Esophagus squamous epithelium (tissue), 4 donors: Measurements from ENCODE around the gene RAPGEF1.

ENCODE experiments used
- POLR2A ChIP-seq, 4 donors: fragments of 450-650 bp; IDR thresholded peaks; one replicate each; pipeline ENCODE4 v1.6.1; 2017; ENCODE audit warnings: antibody characterized with exemption in 4 of 4, mild to moderate bottlenecking in 4 of 4, moderate library complexity in 3 of 4
- TF ChIP-seq, protein P1 (sequence below), 6 experiments: fragments of 450-650 bp in 4 of 6; fragments of 200-600 bp in 2 of 6; sonication (generic) in 2 of 6; IDR thresholded peaks; one replicate each; pipeline ENCODE4 v1.5.1; 2016 to 2019; ENCODE audit warnings: antibody characterized with exemption in 6 of 6, mild to moderate bottlenecking in 4 of 6, moderate library complexity in 4 of 6

DNA sequence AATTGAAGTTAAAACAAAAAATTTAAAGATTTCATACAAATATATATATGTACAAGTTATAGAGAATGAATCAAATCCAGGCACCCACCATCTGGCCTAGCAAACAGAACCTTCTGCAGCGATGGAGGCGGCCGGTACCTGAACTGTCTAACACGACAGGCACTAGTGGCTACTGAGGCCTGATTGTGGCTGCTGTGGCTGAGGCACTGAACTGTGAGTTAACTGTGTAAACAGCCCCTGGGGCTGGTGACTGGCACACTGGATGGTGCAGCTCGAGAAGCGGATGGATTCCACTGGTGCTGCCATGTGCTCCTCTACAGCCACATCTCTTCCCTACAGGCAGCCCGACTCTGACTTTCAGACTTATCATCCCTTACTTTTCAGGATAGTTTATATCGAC lies 82.4 kb downstream of the RAPGEF1 start:
- TF ChIP-seq, protein P1, sequence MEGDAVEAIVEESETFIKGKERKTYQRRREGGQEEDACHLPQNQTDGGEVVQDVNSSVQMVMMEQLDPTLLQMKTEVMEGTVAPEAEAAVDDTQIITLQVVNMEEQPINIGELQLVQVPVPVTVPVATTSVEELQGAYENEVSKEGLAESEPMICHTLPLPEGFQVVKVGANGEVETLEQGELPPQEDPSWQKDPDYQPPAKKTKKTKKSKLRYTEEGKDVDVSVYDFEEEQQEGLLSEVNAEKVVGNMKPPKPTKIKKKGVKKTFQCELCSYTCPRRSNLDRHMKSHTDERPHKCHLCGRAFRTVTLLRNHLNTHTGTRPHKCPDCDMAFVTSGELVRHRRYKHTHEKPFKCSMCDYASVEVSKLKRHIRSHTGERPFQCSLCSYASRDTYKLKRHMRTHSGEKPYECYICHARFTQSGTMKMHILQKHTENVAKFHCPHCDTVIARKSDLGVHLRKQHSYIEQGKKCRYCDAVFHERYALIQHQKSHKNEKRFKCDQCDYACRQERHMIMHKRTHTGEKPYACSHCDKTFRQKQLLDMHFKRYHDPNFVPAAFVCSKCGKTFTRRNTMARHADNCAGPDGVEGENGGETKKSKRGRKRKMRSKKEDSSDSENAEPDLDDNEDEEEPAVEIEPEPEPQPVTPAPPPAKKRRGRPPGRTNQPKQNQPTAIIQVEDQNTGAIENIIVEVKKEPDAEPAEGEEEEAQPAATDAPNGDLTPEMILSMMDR (IDR thresholded peaks at IDR 0.05): no peak
- TF ChIP-seq POLR2A (IDR thresholded peaks at IDR 0.05): no peak
